Measurements from ENCODE around the gene ALG14.

GRCh38 chr1:94925561-94926125 is 147.1 kb downstream of the ALG14 start:
- peak in 1 of 2 donors; percentile 42 for TF ChIP-seq POLR2A (IDR thresholded peaks at IDR 0.05)
- TF ChIP-seq, protein P1, sequence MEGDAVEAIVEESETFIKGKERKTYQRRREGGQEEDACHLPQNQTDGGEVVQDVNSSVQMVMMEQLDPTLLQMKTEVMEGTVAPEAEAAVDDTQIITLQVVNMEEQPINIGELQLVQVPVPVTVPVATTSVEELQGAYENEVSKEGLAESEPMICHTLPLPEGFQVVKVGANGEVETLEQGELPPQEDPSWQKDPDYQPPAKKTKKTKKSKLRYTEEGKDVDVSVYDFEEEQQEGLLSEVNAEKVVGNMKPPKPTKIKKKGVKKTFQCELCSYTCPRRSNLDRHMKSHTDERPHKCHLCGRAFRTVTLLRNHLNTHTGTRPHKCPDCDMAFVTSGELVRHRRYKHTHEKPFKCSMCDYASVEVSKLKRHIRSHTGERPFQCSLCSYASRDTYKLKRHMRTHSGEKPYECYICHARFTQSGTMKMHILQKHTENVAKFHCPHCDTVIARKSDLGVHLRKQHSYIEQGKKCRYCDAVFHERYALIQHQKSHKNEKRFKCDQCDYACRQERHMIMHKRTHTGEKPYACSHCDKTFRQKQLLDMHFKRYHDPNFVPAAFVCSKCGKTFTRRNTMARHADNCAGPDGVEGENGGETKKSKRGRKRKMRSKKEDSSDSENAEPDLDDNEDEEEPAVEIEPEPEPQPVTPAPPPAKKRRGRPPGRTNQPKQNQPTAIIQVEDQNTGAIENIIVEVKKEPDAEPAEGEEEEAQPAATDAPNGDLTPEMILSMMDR (IDR thresholded peaks at IDR 0.05), result no peak
